ENCODE data around the gene DOCK1.

GRCh38 chr10:126857178-126857806 lies 47.9 kb upstream of the DOCK1 start:
- TF ChIP-seq CTCF (IDR thresholded peaks at IDR 0.05; ENCODE audit: low read depth, low read length): no peak
- TF ChIP-seq MYC (IDR thresholded peaks at IDR 0.05; ENCODE audit: low read depth, low read length): no peak
- TF ChIP-seq POLR2A (IDR thresholded peaks at IDR 0.05; ENCODE audit: extremely low read depth, insufficient read length): no peak

All from NB4 (cell line).